Stomach (tissue), 9 donors: ENCODE data around the gene PTGFRN. TPM values are rescaled to one million over a fixed set of nuclear protein-coding genes. Genes with fewer than 3 reads are reported as not detected.

ENCODE experiments used
- DNase-seq, 2 donors: peaks; one replicate each; pipeline versions ENCODE4 v3.0.0 to v3.0.0-alpha.2; 2013 to 2019
- H3K27ac ChIP-seq, 5 donors: fragments of 200-600 bp in 4 of 5; sonication (generic) in 4 of 5; one replicate each; pipeline ENCODE4 v1.5.1; 2013 to 2019; ENCODE audit warnings: mild to moderate bottlenecking in 1 of 5, moderate library complexity in 1 of 5
- H3K27me3 ChIP-seq, 3 donors: fragments of 200-600 bp; sonication (generic); one replicate each; pipeline ENCODE4 v1.5.1; 2017 to 2019; ENCODE audit warnings: mixed run types in 1 of 3
- H3K36me3 ChIP-seq, 4 donors: fragments of 200-600 bp; sonication (generic); 1 replicate in 3 of 4; 2 replicates in 1 of 4; pipeline ENCODE4 v1.5.1; 2016 to 2019
- H3K4me1 ChIP-seq, 4 donors: fragments of 200-600 bp; sonication (generic); one replicate each; pipeline ENCODE4 v1.5.1; 2016 to 2019
- H3K4me3 ChIP-seq, 4 donors: fragments of 200-600 bp; sonication (generic) in 3 of 4; one replicate each; pipeline ENCODE4 v1.5.1; 2016 to 2019; ENCODE audit warnings: mild to moderate bottlenecking in 1 of 4
- H3K9me3 ChIP-seq, 4 donors: fragments of 200-600 bp; sonication (generic); one replicate each; pipeline ENCODE4 v1.5.1; 2016 to 2019
- EP300 ChIP-seq: sonication (generic); formaldehyde crosslinking; IDR thresholded peaks from one replicate; pipeline ENCODE4 v1.6.1; 2017; ENCODE audit warnings: antibody characterized with exemption
- POLR2A ChIP-seq, 4 donors: fragments of 450-650 bp; IDR thresholded peaks; one replicate each; pipeline ENCODE4 v1.6.1; 2016; ENCODE audit warnings: antibody characterized with exemption in 4 of 4, control low read depth in 2 of 4, mild to moderate bottlenecking in 1 of 4, moderate library complexity in 1 of 4
- POLR2AphosphoS5 ChIP-seq, 3 donors: sonication (generic); formaldehyde crosslinking; IDR thresholded peaks; one replicate each; pipeline ENCODE4 v1.6.1; 2016; ENCODE audit warnings: antibody characterized with exemption in 3 of 3
- WGBS, 5 donors: extraction: QIAGEN DNeasy Blood & Tissue Kit in 3 of 5; methylation state at CpG; one replicate each; pipeline versions ENCODE4 v1.1.5 to v1.1.7; 2013 to 2018; 5-methylcytosine and 5-hydroxymethylcytosine counted together
- intact Hi-C: fragments of 100-400 bp; cut with DNase I; formaldehyde crosslinking; loops from one replicate; pipeline ENCODE4 v1.15.1; 2023; ENCODE audit warnings: low total_unique reads
- polyA plus RNA-seq, 3 donors: library from polyadenylated mRNA; stranded (reverse); fragments of 200-250 nt; gene quantifications; one replicate each; pipeline ENCODE4 v1.2.3, GENCODE V29; 2013
- total RNA-seq, 5 donors: library from RNA; depleted of rRNA; stranded (reverse); fragments of >200 nt; gene quantifications; one replicate each; pipeline versions ENCODE4 v1.1.0 to v1.2.3, GENCODE V29; 2014 to 2016
- TF ChIP-seq, protein P1 (sequence below), 7 experiments: fragments of 450-650 bp in 4 of 7; fragments of 200-600 bp in 3 of 7; sonication (generic) in 3 of 7; IDR thresholded peaks; one replicate each; pipeline ENCODE4 v1.5.1; 2016 to 2019; ENCODE audit warnings: antibody characterized with exemption in 7 of 7, control low read depth in 2 of 7, mild to moderate bottlenecking in 1 of 7
- donor health status: healthy with polysubstance abuse.
- donor health status: Bipolar disorder and iron deficiency.
- donor health status: healthy.

The PTGFRN gene
- total and polyA plus RNA-seq, 8 donors: 3.8 to 66.6 (median 44.0) TPM

DNA sequence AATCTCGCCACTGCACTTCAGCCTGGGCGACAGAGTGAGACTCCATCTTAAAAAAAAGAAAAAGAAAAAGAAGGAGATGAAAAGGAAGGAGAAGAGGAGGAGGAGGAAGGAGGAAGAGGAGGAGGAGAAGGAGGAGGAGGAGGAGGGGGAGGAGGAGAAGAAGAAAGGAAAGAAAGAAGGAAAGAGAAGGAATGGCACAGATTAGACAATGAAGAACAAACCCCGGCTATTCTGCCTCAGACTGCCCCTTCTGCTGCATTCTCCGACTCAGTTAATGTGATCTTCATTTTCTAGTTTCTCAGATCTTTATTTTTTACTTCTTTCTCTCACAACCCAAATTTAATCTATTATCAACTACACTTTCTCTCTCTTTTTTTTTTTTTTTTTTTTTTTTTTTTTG lies 40.1 kb upstream of the PTGFRN start:
- TF ChIP-seq, protein P1, sequence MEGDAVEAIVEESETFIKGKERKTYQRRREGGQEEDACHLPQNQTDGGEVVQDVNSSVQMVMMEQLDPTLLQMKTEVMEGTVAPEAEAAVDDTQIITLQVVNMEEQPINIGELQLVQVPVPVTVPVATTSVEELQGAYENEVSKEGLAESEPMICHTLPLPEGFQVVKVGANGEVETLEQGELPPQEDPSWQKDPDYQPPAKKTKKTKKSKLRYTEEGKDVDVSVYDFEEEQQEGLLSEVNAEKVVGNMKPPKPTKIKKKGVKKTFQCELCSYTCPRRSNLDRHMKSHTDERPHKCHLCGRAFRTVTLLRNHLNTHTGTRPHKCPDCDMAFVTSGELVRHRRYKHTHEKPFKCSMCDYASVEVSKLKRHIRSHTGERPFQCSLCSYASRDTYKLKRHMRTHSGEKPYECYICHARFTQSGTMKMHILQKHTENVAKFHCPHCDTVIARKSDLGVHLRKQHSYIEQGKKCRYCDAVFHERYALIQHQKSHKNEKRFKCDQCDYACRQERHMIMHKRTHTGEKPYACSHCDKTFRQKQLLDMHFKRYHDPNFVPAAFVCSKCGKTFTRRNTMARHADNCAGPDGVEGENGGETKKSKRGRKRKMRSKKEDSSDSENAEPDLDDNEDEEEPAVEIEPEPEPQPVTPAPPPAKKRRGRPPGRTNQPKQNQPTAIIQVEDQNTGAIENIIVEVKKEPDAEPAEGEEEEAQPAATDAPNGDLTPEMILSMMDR (IDR thresholded peaks at IDR 0.05): no peak
- no peak for TF ChIP-seq POLR2A (IDR thresholded peaks at IDR 0.05)
- Histone ChIP-seq H3K27me3 (no peaks in the 10 kb centered on the region), H3K27ac (no peak overlapping the region), H3K9me3 (peaks cover 0 to 26% (median 11%) of the 10 kb centered on the region in 4 donors), H3K36me3 (no peaks in the 10 kb centered on the region), H3K4me1 (no peaks in the 10 kb centered on the region), H3K4me3 (no peak overlapping the region)
- WGBS, 5 donors: 93 to 97% (median 95%) methylated on average over 4 of the region's 4 CpGs
- intact Hi-C loops: no loop called here
- DNase-seq: no peak

DNA sequence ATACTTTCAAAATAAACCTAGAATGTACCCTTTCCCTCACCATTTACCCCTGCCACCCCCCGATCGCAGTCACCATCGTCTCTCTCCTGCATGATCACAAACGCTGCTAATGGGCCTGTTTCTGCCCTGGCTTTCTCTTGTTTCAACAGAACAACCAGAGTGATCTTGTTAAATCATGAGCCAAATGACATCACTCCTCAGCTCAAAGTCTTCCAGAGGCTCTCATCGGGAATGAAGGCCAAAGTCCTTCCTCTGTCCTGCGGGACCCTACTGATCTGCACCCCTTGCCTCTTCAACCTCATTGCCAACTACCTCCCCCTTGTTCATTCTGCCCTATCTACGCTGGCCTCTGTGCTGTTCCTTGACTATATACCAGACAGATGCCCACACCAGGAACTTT lies 39.4 kb upstream of the PTGFRN start:
- WGBS, 5 donors: 78 to 91% (median 88%) methylated on average over 7 of the region's 7 CpGs
- Histone ChIP-seq H3K9me3 (peaks cover 0 to 22% (median 9%) of the 10 kb centered on the region in 4 donors), H3K4me3 (no peak overlapping the region), H3K27ac (no peak overlapping the region), H3K4me1 (no peaks in the 10 kb centered on the region), H3K27me3 (no peaks in the 10 kb centered on the region), H3K36me3 (no peaks in the 10 kb centered on the region)
- no peak for TF ChIP-seq POLR2AphosphoS5 (IDR thresholded peaks at IDR 0.05)
- no peak for DNase-seq
- intact Hi-C loops: no loop called here

DNA sequence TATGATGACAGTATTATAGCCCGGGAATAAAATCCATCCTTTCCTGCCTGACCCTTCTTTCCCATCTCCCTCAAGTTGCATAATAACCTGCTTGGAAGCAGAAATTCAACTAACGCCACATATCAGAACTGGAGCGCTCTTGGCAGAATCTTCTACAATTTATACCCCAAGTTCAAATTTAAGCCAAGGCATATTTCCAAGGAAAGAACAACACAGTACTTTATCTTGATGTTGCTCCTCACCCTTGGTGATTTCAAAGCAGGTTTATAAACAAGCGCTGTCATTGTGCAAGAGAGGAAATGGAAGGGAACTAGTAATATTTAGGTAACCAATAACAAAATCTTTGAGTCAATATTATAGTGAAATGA lies 38.0 kb upstream of the PTGFRN start:
- intact Hi-C loops: no loop called here
- Histone ChIP-seq H3K4me1 (peaks cover 0 to 1% (median 0%) of the 10 kb centered on the region in 4 donors), H3K9me3 (peaks cover 0 to 9% (median 2%) of the 10 kb centered on the region in 4 donors), H3K4me3 (no peak overlapping the region), H3K36me3 (no peaks in the 10 kb centered on the region), H3K27me3 (no peaks in the 10 kb centered on the region), H3K27ac (peak overlapping the region in 1 of 5 donors; percentile 41)
- WGBS, 5 donors: 66 to 89% (median 74%) methylated on average over 4 of the region's 4 CpGs
- TF ChIP-seq POLR2A (IDR thresholded peaks at IDR 0.05) (no peak), POLR2AphosphoS5 (IDR thresholded peaks at IDR 0.05) (peak in 1 of 3 donors; percentile 1)
- no peak for DNase-seq

DNA sequence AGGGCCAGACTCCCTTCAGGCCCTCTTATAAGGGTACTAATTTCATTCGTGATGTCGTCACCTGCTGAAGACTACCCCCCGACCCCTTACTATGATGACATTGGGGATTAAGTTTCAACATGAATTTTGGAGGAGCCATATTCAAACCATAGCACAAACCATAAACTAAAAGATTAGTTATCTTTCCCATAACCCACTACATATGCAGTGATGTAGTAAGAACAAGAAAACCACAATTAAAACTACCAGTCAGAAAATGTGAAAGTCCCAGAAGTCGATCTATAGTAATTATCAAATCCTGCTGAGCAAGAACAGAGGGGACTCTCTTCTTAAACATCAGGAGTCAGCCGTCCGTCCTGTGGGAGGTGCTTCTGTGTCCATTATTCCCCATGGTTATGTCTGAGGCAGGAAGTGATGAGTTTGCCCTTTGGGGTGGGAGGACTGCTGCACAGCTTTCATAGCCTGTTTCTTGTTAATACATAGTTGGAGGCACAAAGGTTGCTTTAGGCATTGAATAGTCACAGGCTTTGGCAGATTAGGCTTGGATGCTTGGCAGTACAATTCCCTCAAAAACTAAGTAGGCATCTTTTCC lies 35.9 kb upstream of the PTGFRN start:
- no peak overlapping the region for H3K4me3 ChIP-seq
- 69 to 75% (median 69%) methylated on average over 6 of the region's 6 CpGs for WGBS, 5 donors
- no peaks in the 10 kb centered on the region for H3K27me3 ChIP-seq
- no peak overlapping the region for H3K27ac ChIP-seq
- DNase-seq: no peak
- H3K4me1 ChIP-seq: peaks cover 6 to 21% (median 11%) of the 10 kb centered on the region in 4 donors
- H3K9me3 ChIP-seq: no peaks in the 10 kb centered on the region
- H3K36me3 ChIP-seq: no peaks in the 10 kb centered on the region
- intact Hi-C loops: no loop called here
- TF ChIP-seq, protein P1 (IDR thresholded peaks at IDR 0.05): no peak
- TF ChIP-seq POLR2AphosphoS5 (IDR thresholded peaks at IDR 0.05): no peak
- no peak for TF ChIP-seq POLR2A (IDR thresholded peaks at IDR 0.05)
- TF ChIP-seq EP300: no peak

DNA sequence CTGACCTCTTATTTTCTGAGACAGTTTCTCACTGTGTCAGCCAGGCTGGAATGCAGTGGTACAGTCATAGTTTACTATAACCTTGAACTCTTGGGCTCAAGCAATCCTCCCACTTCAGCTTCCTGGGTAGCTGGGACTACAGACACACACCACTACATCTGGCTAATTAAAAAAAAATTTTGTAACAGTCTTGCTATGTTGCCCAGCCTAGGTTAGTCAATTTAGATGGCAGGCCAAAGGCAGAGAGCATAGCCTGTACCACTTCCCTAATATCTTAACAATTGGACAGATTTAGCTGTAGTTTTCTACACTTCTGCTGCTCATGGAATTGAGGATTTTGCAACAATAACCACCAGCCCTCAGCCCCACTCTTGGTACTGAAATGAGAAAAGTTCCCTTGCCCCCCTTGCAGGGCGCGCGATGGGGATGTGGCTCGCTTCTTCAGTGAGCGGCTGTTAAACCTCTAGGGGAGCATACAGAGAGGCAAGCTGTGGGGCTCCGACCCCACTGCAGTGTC lies 34.9 kb upstream of the PTGFRN start:
- H3K4me1 ChIP-seq: peaks cover 14 to 32% (median 21%) of the 10 kb centered on the region in 4 donors
- WGBS, 5 donors: 88 to 96% (median 93%) methylated on average over 6 of the region's 6 CpGs
- no peaks in the 10 kb centered on the region for H3K9me3 ChIP-seq
- H3K4me3 ChIP-seq: no peak overlapping the region
- no peak for DNase-seq
- H3K36me3 ChIP-seq: no peaks in the 10 kb centered on the region
- H3K27me3 ChIP-seq: no peaks in the 10 kb centered on the region
- TF ChIP-seq EP300 (no peak), POLR2A (IDR thresholded peaks at IDR 0.05) (no peak), POLR2AphosphoS5 (IDR thresholded peaks at IDR 0.05) (no peak)
- TF ChIP-seq, protein P1 (IDR thresholded peaks at IDR 0.05): no peak
- intact Hi-C loops: no loop called here
- H3K27ac ChIP-seq: no peak overlapping the region
